Fibroblast of pulmonary artery (primary cell): ENCODE data around the gene AMPD3.

Source experiments
- DNase-seq: peaks from one replicate; pipeline ENCODE4 v3.0.0-alpha.2; 2010; ENCODE audit warnings: low read depth
- H3K4me3 ChIP-seq: replicated peaks from 2 replicates; pipeline ENCODE4 v1.5.1; 2011; ENCODE audit warnings: low read depth, mild to moderate bottlenecking, control low read depth, low read length, moderate library complexity
- TF ChIP-seq, protein P1 (sequence below): IDR thresholded peaks from 2 replicates; pipeline ENCODE4 v1.5.1; 2011; ENCODE audit warnings: mild to moderate bottlenecking, control low read depth, low read length, inconsistent platforms; ENCODE audit errors: missing control alignments

The AMPD3 gene

DNA sequence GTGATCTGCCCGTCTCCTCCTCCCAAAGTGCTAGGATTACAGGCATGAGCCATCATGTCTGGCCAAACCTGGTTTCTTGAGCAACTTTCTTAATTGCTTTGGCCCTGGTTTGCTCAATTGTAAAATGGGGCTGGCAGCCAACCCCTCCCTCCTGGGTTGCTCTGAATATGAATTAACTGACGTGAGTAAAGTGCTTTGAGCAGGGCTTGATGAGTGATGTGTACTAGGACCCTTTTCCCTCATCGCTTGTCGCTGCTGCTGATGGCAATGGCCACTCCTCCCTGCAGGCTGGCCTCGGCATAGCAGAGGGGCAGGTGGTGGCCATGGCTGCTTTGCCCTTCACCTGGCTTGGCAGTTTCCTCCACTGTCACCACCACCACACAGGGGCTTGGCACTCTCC lies 44.4 kb downstream of the AMPD3 start:
- DNase-seq: no peak
- TF ChIP-seq, protein P1, sequence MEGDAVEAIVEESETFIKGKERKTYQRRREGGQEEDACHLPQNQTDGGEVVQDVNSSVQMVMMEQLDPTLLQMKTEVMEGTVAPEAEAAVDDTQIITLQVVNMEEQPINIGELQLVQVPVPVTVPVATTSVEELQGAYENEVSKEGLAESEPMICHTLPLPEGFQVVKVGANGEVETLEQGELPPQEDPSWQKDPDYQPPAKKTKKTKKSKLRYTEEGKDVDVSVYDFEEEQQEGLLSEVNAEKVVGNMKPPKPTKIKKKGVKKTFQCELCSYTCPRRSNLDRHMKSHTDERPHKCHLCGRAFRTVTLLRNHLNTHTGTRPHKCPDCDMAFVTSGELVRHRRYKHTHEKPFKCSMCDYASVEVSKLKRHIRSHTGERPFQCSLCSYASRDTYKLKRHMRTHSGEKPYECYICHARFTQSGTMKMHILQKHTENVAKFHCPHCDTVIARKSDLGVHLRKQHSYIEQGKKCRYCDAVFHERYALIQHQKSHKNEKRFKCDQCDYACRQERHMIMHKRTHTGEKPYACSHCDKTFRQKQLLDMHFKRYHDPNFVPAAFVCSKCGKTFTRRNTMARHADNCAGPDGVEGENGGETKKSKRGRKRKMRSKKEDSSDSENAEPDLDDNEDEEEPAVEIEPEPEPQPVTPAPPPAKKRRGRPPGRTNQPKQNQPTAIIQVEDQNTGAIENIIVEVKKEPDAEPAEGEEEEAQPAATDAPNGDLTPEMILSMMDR: no peak
- no peak overlapping the region for H3K4me3 ChIP-seq

DNA sequence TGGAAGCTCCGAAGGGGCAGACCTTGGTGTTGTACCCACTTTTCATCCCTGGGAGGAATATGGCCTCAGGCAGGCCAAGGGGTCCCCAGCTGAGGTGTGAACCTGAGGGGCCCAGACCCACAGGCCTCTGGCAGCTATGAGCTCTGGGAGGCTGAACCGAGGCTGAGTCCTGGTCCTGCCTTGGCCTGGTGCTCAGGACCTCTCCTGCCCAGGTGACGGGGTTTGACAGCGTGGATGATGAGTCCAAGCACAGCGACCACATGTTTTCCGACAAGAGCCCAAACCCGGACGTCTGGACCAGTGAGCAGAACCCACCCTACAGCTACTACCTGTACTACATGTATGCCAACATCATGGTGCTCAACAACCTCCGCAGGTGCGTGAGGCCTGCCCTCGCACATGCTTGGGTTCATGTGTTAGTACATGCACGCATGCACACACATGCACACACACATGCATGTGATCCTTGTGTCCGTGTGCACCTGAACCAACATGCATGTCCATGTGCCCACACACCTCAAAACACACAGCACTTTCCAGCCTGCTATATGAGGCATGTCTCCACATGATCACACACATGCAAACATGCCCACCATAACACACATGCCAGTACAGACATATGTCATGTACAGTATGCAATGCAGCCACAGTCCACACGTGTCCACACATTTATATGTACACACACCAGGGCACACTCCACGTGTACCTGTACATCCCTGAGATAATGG lies 45.0 kb downstream of the AMPD3 start:
- TF ChIP-seq, protein P1: no peak
- no peak for DNase-seq
- no peak overlapping the region for H3K4me3 ChIP-seq

DNA sequence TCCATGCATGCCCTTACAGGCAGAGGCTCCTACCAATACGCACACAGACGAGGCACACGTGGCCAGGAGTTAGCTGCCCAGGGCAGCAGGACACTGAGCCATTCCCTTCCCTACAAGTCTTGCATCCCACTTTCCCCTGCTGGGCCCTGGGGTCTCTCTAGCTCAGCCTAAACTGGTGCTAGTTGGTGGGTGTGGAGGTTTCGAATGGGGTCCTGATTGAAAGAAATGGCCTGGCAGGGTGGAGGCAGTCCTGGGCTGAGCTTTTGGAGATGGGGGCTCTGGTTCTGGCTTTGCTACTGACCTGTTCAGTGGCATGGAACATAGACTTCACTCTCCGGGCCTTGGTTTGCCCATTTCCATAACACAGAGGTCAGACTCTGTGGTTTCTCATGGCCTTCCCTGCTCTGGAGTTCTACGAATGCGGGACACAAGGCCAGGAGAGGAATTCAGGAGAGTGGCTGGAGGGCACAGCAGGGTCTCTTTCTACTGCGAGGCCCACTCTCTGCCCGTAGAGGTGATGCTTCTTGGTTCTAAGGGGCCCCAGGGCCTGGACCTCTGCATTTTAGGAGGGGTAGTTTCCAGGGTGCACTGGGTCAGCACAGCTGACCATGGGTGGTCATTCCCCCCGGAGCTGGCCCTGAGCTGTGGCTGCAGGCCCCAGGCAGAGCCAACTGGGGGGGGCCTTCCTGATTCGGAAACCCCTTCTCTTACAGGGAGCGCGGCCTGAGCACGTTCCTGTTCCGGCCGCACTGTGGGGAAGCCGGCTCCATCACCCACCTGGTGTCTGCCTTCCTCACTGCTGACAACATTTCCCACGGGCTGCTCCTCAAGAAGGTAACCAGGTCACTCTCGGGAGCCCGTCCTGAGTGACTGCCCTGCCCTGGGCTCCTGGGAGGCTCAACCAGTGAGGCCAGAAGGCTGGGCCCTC lies 46.0 kb downstream of the AMPD3 start:
- no peak for DNase-seq
- TF ChIP-seq, protein P1: no peak
- H3K4me3 ChIP-seq: no peak overlapping the region

DNA sequence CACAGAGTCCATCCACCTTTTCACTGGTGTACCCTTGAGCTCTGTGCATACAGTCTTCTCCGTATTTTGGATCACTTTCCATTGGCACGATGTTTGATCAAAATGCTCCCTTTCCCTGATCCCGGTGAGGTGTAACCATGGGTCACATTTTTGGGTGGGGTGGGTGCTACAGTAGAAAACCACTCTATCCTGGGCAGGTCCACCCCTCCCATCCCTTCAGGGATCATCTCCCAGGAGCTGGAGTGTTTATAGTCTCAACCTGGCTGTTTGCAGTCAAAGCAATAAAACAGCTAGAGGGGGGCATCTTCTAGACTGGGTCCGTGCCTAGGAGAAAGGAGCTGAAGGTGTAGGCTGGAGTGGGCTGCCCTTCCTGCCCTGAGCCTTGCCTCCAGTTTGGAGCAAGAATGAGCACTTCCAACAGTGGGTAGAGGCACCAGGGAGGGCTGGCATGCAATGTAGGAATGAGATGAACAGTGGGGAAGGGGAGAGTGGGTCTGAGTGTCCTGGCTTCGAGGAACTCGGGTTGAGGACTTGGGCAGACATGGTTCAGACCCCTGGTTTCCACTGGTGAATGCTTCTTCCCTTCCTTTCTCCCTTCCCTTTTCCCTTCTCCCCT lies 47.1 kb downstream of the AMPD3 start:
- no peak overlapping the region for H3K4me3 ChIP-seq
- TF ChIP-seq, protein P1: no peak
- no peak for DNase-seq

- TF ChIP-seq, protein P1: no peak
- no peak overlapping the region for H3K4me3 ChIP-seq
- DNase-seq: no peak
These were observed 47.7 kb downstream of the AMPD3 start for GRCh38 chr11:10502770-10503169.

GRCh38 chr11:10503221-10503620 lies 48.2 kb downstream of the AMPD3 start:
- DNase-seq: no peak
- no peak overlapping the region for H3K4me3 ChIP-seq
- TF ChIP-seq, protein P1: no peak
